HG03045 (cell line): ENCODE measurements around the gene ACTG2.
"Not testable (repeated sequence)": the region's sequence is repeated elsewhere in the genome, so short reads cannot be mapped to it uniquely, and the experiment has no call there.

Experiments
- ATAC-seq: cut with Tn5 transposase; IDR thresholded peaks from one replicate; pipeline ENCODE4 v1.9.1; 2021; ENCODE audit warnings: mild to moderate bottlenecking, moderate library complexity; ENCODE audit not compliant: unreplicated experiment

ACTG2 gene

GRCh38 chr2:73931531-73932500 is 39.0 kb downstream of the ACTG2 start:
- ATAC-seq, result no peak

DNA sequence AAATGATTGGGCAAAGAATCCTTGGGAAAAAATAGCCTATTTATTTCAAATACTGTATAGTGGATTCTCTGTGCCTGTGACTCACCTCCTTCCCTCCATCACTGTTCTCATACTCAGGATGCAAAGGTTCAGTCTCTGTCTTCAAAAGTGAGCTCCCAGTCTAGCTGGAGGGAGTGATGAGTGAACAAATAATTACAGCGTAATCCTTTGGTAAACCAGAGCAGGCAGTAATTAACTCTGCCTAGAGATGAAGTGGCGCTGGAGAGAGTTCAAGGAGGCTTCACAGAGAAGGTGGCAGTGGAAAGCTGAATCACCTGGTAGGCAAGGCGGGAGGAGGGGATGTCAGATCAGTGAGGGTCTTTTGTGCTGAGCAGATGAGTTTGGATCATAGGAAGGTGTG is 40.4 kb downstream of the ACTG2 start:
- ATAC-seq, result no peak

GRCh38 chr2:73935641-73936040 is 42.8 kb downstream of the ACTG2 start:
- no peak for ATAC-seq

DNA sequence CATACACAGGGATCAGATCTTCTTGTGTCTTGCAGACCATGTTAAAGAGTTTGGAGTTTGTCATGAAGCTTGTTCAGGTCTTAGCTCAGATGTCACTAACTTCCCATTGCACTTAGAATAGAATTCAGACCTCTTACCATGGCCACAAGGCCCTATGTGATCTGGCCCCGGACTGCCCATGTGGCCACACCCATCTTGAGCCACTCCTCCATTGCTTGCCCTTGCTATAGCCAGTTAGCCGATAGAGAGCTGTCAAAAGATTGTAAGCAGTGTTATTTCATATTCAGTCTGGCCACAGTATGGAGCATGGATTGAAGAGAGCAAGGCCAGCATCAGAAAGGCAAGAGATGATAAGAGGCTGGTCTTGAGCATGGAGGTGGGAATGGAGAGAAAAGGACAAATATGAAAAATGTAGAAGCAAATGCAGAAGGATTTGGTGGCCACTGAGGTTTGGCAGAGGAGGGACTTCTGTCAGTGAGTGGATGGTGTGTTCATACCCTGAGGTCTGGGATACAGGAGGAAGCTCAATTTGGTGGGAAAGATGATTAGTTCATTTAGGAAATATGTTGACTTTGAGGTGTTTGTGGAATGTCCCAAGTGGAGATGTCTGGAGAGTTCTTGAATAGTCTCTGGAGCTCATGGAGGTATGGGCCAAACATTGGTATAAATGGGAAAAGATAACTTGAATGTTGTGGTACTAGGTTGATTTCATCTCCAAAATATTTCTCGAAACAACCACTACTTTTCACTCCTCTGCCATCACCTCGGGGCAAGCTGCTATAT is 44.5 kb downstream of the ACTG2 start:
- no peak for ATAC-seq

DNA sequence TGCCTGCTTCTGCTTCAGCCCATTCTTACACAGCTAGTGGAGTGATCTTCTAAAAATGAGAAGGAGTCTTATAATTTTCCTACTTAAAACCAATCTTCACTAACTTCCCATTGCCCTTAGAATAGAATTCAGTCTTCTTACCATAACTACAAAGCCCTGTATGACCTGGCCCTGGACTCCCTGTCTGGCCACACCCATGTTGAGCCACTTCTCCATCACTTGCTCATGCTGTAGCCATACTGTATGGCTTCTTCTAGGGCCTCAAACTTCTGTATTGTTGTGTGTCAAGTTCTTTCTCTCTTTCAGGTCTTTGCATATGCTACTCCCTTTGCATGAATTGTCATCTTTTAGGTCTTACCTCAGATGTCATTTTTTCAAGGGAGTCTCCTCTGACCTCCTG is 45.1 kb downstream of the ACTG2 start:
- no peak for ATAC-seq

DNA sequence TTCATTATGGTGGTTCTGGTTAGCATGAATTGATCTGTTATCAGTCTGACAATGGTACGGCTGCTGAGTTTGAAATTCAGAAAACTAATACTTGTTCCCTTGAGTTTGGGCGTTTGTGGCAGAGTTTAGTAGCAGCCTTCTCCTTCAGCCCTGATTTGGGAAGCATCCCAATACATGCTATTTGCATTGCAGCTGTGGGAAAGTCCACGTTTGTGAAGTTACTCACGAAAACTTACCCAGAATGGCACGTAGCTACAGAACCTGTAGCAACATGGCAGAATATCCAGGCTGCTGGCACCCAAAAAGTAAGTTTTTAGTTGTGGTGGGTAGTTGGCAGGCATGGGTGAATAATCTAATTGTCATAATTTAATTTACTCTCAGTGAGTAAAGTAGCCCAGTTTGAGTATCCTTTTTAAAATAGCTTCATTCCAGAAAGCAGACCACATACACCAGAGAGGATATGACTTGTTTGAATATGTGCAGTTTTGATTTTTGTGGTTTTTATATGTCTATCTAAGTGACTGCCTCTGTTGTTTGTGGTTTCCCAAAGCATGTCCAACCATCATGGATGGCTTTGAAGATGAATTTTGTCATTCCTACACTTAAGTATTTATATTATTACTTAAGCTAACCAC is 46.0 kb downstream of the ACTG2 start:
- no peak for ATAC-seq

DNA sequence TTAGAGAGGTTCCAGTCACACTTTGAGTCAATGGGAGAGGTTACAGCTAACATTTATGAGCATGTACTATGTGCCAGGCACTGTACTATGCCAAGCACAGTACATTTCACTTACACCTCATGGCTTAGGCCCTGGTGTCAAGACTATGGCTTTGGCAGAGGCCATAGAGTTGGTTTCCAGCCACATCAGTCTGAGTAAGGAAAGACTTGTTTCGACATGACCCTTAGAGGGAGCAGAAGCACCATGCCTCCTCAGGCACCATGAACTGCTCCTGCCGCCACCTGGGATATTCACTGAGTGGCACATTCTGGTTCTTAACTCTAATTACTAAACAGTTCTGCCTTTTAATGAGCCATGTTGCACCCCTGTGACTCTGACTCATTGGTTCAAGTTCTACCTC is 46.6 kb downstream of the ACTG2 start:
- no peak for ATAC-seq

DNA sequence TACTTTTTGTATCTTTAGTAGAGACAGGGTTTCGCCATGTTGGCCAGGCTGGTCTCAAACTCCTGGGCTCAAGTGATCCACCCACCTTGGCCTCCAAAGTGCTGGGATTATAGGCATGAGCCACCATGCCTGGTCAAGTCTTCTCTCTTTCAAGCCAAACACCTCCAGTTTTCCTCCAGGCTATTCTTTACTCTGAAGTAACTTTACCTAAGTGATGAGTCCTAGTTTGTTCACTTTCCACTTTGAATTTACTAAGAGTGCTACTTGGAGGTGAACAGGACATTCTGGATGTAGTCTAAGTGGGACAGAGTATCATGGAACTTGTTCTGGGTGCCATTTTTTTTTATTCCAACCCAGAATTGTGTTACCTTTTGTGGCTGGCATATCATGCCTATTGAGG is 47.3 kb downstream of the ACTG2 start:
- not testable (repeated sequence) for ATAC-seq

DNA sequence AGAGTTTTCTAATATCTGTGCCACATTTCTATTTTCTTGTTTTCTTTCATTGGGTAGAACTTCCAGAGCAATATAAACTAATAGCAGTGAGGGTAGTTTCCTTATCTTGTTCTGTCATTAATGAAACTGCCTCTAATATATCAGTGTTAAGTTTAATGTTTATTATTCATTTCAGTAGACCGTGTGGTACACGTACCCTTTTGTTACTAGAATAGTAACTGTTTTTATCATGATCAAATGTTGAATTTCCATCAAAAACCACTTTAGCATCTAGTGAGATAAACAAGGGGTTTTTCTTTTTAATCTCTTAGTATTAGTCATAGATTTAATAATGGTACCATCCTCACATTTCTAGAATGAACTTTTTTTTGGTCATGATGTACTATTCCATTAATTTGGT is 49.9 kb downstream of the ACTG2 start:
- ATAC-seq, result no peak

DNA sequence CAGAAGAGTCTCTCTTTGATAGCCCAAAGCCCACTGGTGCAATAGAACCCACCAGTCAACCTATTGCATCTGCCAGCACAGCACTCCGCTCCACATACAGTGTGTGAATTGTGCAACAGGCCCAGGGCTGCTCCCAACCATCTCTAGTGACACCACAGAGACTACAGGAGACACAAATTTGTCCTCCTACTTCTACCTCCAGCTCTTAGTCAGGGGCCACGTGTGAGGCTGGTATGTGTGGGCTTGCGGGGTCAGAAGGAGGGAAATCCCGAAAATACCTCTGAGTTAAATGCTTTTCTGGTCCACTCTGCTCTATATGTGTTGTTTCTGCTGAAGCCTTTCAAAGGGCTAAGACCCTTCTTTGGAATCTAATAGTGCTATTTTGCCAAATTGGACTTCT is 51.9 kb downstream of the ACTG2 start:
- ATAC-seq, result peak; percentile 62

- ATAC-seq, result no peak
Measured at GRCh38 chr2:73946215-73946614, 53.4 kb downstream of the ACTG2 start.

- ATAC-seq, result no peak
Measured at GRCh38 chr2:73946666-73947065, 53.9 kb downstream of the ACTG2 start.

GRCh38 chr2:73947412-73948018 is 54.7 kb downstream of the ACTG2 start:
- ATAC-seq, result no peak

GRCh38 chr2:73949802-73950201 is 57.0 kb downstream of the ACTG2 start:
- no peak for ATAC-seq

- ATAC-seq, result no peak
Measured at GRCh38 chr2:73952499-73953446, 60.0 kb downstream of the ACTG2 start.

GRCh38 chr2:73956218-73956865 is 63.5 kb downstream of the ACTG2 start:
- no peak for ATAC-seq

DNA sequence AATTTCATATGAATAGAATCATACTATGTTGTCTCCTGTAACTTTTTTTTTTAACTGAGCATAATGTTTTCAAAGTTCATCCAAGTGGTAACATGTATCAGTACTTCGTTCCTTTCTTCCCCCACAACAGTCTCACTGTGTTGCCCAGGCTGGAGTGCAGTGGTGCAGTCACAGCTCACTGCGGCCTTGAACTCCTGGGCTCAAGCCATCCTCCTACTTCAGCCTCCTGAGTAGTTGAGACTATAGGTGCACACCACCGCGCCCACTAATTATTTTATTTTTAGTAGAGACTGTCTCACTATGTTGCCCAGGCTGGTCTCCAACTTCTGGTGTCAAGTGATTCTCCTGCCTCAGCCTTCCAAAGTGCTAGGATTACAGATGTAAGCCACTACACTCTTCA is 68.5 kb downstream of the ACTG2 start:
- ATAC-seq, result no peak

GRCh38 chr2:73961823-73962615 is 69.2 kb downstream of the ACTG2 start:
- no peak for ATAC-seq

DNA sequence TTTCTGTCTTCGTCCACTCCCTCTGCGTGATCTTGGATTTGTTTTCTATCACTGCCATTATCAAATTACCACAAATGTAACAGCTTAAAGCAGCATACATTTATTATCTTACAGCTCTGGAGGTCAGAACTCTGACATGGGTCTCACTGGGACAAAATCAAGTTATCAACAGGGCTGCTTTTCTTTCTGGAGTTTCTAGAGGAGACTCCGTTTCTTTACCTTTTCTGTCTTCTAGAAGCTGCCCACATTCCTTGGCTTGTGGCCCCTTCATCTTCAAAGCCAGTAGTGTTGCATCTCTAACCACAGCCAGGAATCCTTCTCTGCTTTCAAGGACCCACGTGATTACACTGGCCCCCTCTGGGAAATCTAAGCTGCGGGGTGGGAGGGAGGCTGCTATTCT is 70.0 kb downstream of the ACTG2 start:
- ATAC-seq, result no peak
